ENCODE measurements around the gene SLC4A2.
A peak's percentile ranks its signal among the peaks of the same experiment; 100 is the strongest.
"Not testable (repeated sequence)": the region's sequence is repeated elsewhere in the genome, so short reads cannot be mapped to it uniquely, and the experiment has no call there.

The SLC4A2 gene

DNA sequence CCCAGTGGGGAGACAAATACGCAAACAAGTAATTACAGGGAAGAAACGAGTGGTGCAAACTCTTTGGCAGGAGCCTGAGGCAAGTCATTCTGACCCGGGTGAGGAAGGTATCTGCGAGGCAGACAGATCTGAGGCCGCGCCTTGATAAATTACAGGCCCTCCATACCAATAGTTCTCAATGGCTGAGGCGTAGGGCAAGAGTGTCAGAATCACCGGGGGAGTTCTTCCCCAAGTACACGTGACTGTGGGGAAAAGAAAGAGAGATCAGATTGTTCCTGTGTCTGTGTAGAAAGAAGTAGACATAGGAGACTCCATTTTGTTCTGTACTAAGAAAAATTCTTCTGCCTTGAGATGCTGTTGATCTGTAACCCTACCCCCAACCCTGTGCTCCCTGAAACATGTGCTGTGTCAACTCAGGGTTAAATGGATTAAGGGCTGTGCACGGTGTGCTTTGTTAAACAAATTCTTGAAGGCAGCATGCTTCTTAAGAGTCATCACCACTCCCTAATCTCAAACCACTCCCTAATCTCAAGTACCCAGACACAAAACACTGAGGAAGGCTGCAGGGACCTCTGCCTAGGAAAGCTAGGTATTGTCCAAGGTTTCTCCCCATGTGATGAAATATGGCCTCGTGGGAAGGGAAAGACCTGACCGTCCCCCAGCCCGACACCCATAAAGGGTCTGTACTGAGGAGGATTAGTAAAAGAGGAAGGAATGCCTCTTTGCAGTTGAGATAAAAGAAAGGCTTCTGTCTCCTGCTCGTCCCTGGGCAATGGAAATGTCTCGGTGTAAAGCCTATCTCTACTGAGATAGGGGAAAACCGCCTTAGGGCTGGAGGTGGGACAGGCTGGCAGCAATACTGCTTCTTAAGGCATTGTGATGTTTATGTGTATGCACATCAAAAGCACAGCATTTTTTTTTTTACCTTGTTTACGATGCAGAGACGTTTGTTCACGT is 32.3 kb upstream of the SLC4A2 start:
- not testable (repeated sequence) for DNase-seq

- DNase-seq: not testable (repeated sequence)
Observed at GRCh38 chr7:151027728-151028130, 31.7 kb upstream of the SLC4A2 start.

DNA sequence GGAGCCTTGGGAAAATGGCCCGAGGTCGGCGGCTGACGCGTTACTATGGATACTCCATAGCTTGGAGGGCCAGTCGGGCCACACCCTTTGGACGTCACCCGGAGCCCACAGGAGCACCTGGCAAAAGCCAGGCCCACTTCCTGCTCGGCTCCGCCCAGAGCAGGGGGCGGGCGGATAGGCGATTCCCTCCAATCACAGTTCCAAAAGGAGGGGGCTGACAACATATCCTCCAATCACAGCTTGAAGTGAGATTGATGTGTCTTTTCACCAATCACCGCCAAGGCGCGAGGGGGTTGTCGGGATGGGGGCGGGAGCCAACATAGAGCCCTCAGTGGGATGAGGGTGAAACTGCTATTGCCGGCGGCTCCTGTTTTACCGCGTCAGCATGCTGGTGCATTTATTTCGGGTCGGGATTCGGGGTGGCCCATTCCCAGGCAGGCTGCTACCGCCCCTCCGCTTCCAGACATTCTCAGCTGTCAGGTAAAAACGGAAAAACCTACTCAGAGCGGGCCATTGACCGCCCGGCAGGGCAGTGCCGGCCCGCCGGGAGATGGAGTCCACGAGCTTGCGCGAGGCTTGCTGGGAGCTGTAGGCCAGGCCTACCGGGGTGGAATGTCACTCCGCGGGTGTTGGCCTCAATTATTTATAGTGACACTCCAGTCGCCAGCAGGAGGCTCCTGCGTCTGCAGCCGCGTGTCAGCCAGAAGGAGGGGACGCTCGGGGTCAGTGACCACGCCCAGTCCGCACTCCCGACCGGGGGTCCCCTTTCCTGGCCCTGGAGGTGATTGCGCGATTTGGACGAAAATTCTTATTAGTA is 31.1 kb upstream of the SLC4A2 start, which contains the start of gene ABCB8:
Gene ABCB8 (plus strand): TSS at position 320 of the 817 bp plus-strand sequence. CDS start 66 bp downstream, at position 386.
- DNase-seq: peak; percentile 99 to 100

DNA sequence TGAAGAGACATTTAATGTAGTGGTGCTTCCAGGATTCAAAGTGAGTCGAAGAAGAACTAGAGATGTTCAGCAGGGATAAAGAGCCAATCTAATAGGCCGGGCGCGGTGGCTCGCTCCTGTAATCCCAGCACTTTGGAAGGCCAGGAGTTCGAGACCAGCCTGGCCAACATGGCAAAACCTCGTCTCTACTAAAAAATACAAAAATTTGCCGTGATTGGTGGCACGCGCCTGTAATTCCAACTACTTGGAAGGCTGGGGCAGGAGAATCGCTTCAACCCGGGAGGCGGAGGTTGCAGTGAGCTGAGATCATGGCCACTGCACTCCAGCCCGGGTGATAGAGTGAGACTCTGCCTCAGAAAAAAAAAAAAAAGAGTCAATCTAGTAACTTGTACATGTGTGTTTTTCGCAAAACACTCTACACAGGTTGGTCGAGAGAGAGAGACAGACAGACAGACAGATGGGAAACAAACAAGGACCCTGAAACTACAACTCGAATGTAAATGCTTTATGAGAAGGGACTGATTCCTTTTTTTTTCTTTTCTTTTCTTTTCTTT is 30.4 kb upstream of the SLC4A2 start:
- DNase-seq: no peak

DNA sequence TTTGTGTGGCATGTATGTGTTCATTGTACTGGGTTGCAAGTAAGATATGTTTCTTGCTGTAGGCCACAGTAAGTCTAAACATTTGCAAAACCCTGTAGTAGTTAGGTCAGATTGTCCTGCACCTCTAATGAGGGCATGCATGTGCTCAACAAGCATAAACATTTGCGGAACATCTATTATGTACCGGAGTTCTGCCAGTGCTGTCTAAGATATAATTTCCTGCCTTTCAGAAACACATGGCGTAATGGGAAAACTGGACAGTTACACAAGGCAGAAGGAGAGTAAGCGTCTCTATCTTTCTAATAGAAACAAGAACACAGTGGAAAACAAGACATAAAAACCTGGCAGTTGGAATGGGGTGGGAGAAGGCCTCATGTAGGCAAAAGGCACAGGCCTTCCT is 28.4 kb upstream of the SLC4A2 start:
- no peak for DNase-seq

GRCh38 chr7:151032936-151033863 is 26.2 kb upstream of the SLC4A2 start:
- DNase-seq: no peak

- no peak for DNase-seq
Observed at GRCh38 chr7:151033864-151034249, 25.5 kb upstream of the SLC4A2 start.

DNA sequence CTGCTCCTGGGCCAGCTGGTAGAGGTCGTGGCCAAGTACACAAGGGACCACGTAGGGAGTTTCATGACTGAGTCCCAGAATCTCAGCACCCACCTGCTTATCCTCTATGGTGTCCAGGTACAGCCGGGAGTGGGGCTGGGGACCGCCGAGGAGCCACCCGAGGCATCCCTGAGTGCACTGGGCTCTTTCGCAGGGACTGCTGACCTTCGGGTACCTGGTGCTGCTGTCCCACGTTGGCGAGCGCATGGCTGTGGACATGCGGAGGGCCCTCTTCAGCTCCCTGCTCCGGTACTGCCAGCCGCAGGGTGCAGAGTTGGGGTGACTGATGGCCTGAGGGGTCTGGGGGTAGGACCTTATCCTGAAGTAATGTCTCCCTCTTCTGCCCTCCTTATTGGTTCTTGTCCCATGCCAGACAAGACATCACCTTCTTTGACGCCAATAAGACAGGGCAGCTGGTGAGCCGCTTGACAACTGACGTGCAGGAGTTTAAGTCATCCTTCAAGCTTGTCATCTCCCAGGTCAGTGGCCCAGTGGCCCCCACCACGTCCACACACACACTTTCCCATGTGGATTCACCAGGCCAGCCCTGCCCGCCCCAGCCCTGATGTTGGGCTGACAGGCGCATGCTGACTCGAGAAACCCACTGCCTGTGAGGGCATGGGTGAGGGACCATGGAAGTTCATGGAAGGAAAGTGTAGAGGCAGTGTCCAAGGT is 24.9 kb upstream of the SLC4A2 start:
- DNase-seq: no peak

GRCh38 chr7:151035026-151035717 is 24.2 kb upstream of the SLC4A2 start:
- DNase-seq: no peak

DNA sequence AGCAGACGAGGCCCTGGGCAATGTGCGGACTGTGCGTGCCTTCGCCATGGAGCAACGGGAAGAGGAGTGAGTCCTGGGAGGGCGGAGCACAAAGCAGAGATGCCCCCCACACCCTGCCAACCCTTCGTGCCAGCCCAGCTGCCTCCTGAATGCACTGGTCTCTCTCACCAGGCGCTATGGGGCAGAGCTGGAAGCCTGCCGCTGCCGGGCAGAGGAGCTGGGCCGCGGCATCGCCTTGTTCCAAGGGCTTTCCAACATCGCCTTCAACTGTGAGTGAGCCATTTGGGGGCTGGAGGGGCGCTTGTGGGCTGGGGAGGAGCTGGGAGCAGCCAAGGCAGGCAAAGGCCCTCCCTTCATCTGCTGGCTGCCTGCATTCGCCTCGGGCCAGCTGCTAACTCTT is 23.5 kb upstream of the SLC4A2 start:
- no peak for DNase-seq

DNA sequence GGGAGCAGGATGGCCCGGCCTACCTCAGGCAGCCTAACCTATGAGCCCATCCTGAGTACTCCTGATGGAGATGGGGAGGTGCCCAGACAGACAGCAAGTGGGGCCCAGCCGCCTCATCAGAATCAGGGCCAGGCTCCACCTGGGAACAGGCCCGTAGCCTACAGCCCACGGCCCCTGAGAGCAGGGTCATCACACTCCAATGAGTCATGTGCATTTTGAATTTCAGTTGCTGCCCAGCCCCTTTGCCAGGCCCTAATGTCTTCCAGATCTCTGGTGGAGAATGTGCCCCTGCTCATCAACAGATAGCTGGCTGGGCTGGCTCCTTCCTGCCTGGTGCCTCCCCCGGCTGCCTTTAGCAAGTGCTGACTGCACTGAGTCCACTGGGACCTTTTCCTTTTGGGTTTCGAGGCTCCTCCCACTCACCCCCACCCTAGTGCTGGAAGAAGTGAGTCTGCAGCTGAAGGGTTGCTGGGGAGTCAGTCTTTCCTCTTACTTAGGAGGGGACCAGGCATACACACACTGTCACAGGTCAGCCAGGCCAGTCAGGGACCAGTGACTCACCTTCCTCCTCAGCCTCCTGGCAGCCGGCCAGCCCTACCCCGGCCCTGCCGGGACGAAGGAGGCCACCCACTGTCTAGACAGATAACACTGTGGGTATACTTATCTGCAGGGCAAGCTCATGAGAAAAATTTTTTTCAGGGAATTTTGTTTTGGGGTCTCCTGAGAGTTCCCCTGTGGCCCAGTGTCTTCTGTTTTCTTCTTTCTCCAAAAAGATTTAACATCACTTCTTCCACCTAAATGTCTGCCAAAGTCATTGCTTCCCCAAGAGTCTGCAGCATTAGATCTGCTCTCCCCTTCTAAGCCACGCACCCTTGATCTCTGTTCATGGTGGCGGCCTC is 20.2 kb upstream of the SLC4A2 start:
- DNase-seq: no peak

DNA sequence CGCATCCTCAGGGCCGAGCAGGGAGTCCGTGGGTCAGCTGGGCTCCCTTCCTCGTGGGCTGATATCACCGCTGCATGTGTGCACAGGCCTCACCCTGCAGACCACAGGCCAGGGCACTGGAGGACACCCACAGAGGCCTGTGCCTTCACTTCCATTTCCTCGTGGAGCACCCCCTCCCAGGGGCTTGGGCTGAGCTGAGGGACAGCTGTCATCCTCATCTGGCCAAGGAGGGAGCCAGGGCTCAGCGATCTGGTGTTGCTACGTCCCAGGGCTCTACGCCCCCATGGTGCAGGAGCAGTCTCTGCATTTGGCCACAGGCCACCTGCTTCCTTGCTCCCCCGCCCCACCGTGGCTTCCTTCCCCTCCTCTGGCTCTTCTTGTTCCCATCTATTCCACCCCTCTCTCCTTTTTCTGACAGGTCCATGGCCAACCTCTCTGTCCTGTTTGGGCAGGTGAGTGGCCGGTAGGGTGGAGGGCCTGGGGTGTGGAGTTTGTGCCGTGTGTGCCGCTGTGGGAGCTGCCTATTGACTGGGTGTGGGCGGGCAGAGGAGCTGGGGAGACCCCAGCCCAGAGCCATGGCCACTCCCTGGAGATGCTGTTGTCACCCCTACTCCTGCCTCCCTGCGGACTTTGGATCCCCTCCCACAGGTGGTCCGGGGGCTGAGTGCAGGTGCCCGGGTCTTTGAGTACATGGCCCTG is 19.4 kb upstream of the SLC4A2 start:
- no peak for DNase-seq

GRCh38 chr7:151040616-151041375 is 18.6 kb upstream of the SLC4A2 start:
- no peak for DNase-seq

GRCh38 chr7:151043449-151043848 is 15.9 kb upstream of the SLC4A2 start:
- not testable (repeated sequence) for DNase-seq

- DNase-seq: no peak
Observed at GRCh38 chr7:151043959-151044358, 15.4 kb upstream of the SLC4A2 start.

GRCh38 chr7:151045262-151045661 is 14.1 kb upstream of the SLC4A2 start:
- DNase-seq: no peak

DNA sequence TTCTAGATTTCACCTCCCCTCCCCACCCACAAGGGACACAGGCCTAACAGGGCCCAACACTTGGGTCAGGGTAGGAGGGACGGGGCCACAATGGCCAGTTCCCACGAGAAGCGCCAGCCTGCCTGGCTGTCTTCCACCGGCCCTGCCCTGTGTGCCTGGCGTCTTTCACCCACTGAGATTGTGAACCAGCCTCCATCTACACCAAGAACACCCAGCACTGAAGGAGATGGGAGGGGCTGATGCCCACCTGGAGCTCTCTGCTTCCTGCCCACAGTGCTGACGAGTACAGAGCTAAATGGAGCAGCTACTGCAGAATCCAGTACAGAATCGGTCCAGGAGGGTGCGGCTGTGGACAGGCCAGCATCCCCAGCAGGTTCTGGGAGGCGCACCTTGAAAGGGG is 13.4 kb upstream of the SLC4A2 start:
- DNase-seq: no peak

Measured in NCI-H2081 (cell line).